Stomach (tissue), 9 donors: ENCODE data around the gene STK32A. TPM values are rescaled to one million over a fixed set of nuclear protein-coding genes. Genes with fewer than 3 reads are reported as not detected.

Source experiments
- DNase-seq, 2 donors: peaks; one replicate each; pipeline versions ENCODE4 v3.0.0 to v3.0.0-alpha.2; 2013 to 2019
- H3K27ac ChIP-seq, 5 donors: fragments of 200-600 bp in 4 of 5; sonication (generic) in 4 of 5; one replicate each; pipeline ENCODE4 v1.5.1; 2013 to 2019; ENCODE audit warnings: mild to moderate bottlenecking in 1 of 5, moderate library complexity in 1 of 5
- H3K27me3 ChIP-seq, 3 donors: fragments of 200-600 bp; sonication (generic); one replicate each; pipeline ENCODE4 v1.5.1; 2017 to 2019; ENCODE audit warnings: mixed run types in 1 of 3
- H3K36me3 ChIP-seq, 4 donors: fragments of 200-600 bp; sonication (generic); 1 replicate in 3 of 4; 2 replicates in 1 of 4; pipeline ENCODE4 v1.5.1; 2016 to 2019
- H3K4me1 ChIP-seq, 4 donors: fragments of 200-600 bp; sonication (generic); one replicate each; pipeline ENCODE4 v1.5.1; 2016 to 2019
- H3K4me3 ChIP-seq, 4 donors: fragments of 200-600 bp; sonication (generic) in 3 of 4; one replicate each; pipeline ENCODE4 v1.5.1; 2016 to 2019; ENCODE audit warnings: mild to moderate bottlenecking in 1 of 4
- H3K9me3 ChIP-seq, 4 donors: fragments of 200-600 bp; sonication (generic); one replicate each; pipeline ENCODE4 v1.5.1; 2016 to 2019
- EP300 ChIP-seq: sonication (generic); formaldehyde crosslinking; IDR thresholded peaks from one replicate; pipeline ENCODE4 v1.6.1; 2017; ENCODE audit warnings: antibody characterized with exemption
- POLR2A ChIP-seq, 4 donors: fragments of 450-650 bp; IDR thresholded peaks; one replicate each; pipeline ENCODE4 v1.6.1; 2016; ENCODE audit warnings: antibody characterized with exemption in 4 of 4, control low read depth in 2 of 4, mild to moderate bottlenecking in 1 of 4, moderate library complexity in 1 of 4
- POLR2AphosphoS5 ChIP-seq, 3 donors: sonication (generic); formaldehyde crosslinking; IDR thresholded peaks; one replicate each; pipeline ENCODE4 v1.6.1; 2016; ENCODE audit warnings: antibody characterized with exemption in 3 of 3
- WGBS, 5 donors: extraction: QIAGEN DNeasy Blood & Tissue Kit in 3 of 5; methylation state at CpG; one replicate each; pipeline versions ENCODE4 v1.1.5 to v1.1.7; 2013 to 2018; 5-methylcytosine and 5-hydroxymethylcytosine counted together
- intact Hi-C: fragments of 100-400 bp; cut with DNase I; formaldehyde crosslinking; loops from one replicate; pipeline ENCODE4 v1.15.1; 2023; ENCODE audit warnings: low total_unique reads
- polyA plus RNA-seq, 3 donors: library from polyadenylated mRNA; stranded (reverse); fragments of 200-250 nt; gene quantifications; one replicate each; pipeline ENCODE4 v1.2.3, GENCODE V29; 2013
- total RNA-seq, 5 donors: library from RNA; depleted of rRNA; stranded (reverse); fragments of >200 nt; gene quantifications; one replicate each; pipeline versions ENCODE4 v1.1.0 to v1.2.3, GENCODE V29; 2014 to 2016
- TF ChIP-seq, protein P1 (sequence below), 7 experiments: fragments of 450-650 bp in 4 of 7; fragments of 200-600 bp in 3 of 7; sonication (generic) in 3 of 7; IDR thresholded peaks; one replicate each; pipeline ENCODE4 v1.5.1; 2016 to 2019; ENCODE audit warnings: antibody characterized with exemption in 7 of 7, control low read depth in 2 of 7, mild to moderate bottlenecking in 1 of 7
- donor health status: healthy with polysubstance abuse.
- donor health status: Bipolar disorder and iron deficiency.
- donor health status: healthy.

Gene STK32A
- total and polyA plus RNA-seq, 8 donors, result 0.48 to 29.7 (median 0.62) TPM

- intact Hi-C loops, result no loop called here
- no peak overlapping the region for H3K27ac ChIP-seq
- peaks cover 0 to 71% (median 49%) of the 10 kb centered on the region in 4 donors for H3K36me3 ChIP-seq
- H3K27me3 ChIP-seq, result no peaks in the 10 kb centered on the region
- H3K4me3 ChIP-seq, result no peak overlapping the region
- no peak for DNase-seq
- H3K9me3 ChIP-seq, result no peaks in the 10 kb centered on the region
- peaks cover 0 to 12% (median 3%) of the 10 kb centered on the region in 4 donors for H3K4me1 ChIP-seq
- no peak for TF ChIP-seq EP300
- TF ChIP-seq, protein P1, sequence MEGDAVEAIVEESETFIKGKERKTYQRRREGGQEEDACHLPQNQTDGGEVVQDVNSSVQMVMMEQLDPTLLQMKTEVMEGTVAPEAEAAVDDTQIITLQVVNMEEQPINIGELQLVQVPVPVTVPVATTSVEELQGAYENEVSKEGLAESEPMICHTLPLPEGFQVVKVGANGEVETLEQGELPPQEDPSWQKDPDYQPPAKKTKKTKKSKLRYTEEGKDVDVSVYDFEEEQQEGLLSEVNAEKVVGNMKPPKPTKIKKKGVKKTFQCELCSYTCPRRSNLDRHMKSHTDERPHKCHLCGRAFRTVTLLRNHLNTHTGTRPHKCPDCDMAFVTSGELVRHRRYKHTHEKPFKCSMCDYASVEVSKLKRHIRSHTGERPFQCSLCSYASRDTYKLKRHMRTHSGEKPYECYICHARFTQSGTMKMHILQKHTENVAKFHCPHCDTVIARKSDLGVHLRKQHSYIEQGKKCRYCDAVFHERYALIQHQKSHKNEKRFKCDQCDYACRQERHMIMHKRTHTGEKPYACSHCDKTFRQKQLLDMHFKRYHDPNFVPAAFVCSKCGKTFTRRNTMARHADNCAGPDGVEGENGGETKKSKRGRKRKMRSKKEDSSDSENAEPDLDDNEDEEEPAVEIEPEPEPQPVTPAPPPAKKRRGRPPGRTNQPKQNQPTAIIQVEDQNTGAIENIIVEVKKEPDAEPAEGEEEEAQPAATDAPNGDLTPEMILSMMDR (IDR thresholded peaks at IDR 0.05), result no peak
- TF ChIP-seq POLR2AphosphoS5 (IDR thresholded peaks at IDR 0.05), result no peak
- TF ChIP-seq POLR2A (IDR thresholded peaks at IDR 0.05), result no peak
- 87 to 94% (median 93%) methylated on average over 9 of the region's 9 CpGs for WGBS, 5 donors
These were observed 164.0 kb downstream of the STK32A start for GRCh38 chr5:147398860-147399259.

DNA sequence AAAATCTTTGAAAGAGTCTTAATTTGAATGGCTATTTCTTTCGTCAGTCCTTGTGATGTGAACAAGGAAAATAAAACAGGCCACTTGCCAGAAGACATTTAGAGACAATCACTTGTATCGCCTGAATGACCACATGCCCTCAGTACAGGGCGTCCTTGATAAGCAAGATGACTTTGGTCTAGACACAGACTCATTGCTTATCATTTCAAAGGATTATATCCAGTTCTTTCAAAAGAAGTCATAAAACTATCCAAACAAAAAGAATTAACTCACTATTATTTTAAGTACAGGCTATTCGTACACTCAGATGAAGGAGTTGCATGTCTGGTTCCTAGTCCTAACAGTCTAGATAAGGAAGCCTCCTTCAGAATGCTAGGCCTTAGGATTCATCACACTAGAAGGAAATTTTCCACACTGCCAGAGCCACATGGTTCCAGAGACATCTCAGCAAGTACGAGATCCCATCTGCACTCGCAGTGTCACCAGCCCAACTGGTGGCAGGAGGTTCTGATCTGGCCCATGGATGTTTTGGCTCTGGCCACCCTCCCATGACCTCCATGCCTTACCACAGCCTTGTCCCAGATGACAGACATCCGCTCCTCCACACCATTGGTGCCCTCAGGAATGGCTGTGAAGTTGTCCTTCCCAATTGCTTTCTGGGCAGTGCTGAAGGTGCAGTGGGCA is 165.4 kb downstream of the STK32A start:
- Histone ChIP-seq H3K9me3 (no peaks in the 10 kb centered on the region), H3K27ac (no peak overlapping the region), H3K4me3 (no peak overlapping the region), H3K36me3 (peaks cover 0 to 61% (median 46%) of the 10 kb centered on the region in 4 donors), H3K27me3 (no peaks in the 10 kb centered on the region), H3K4me1 (peaks cover 5 to 25% (median 16%) of the 10 kb centered on the region in 4 donors)
- 72 to 85% (median 79%) methylated on average over 6 to 7 of the region's 7 CpGs for WGBS, 5 donors
- no peak for DNase-seq
- intact Hi-C loops, result no loop called here
- TF ChIP-seq POLR2AphosphoS5 (IDR thresholded peaks at IDR 0.05), result no peak

DNA sequence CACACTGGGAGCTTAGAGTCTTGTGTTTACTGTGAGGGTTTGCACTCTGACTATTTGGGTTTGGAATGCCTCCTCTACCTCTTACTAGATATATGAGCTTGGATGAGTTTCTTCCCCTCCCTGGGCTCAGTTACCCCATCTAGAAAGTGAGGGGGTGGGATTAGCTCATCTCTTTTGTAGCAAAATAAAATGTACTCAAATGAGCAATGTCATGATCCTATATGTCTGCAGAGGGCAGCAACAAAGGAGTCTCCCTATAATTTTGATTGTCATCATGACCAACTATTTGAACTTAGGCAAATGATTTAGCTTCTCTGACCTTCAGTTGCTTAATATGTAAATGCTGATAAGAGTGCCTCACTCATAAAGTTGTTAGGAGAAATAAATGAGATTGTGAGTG is 166.1 kb downstream of the STK32A start:
- Histone ChIP-seq H3K4me3 (no peak overlapping the region), H3K27me3 (no peaks in the 10 kb centered on the region), H3K9me3 (no peaks in the 10 kb centered on the region), H3K36me3 (peaks cover 0 to 55% (median 42%) of the 10 kb centered on the region in 4 donors), H3K4me1 (peaks cover 5 to 31% (median 16%) of the 10 kb centered on the region in 4 donors), H3K27ac (no peak overlapping the region)
- no peak for DNase-seq
- intact Hi-C loops, result no loop called here
- TF ChIP-seq EP300, result no peak
- TF ChIP-seq, protein P1 (IDR thresholded peaks at IDR 0.05), result no peak
- no peak for TF ChIP-seq POLR2AphosphoS5 (IDR thresholded peaks at IDR 0.05)
- TF ChIP-seq POLR2A (IDR thresholded peaks at IDR 0.05), result no peak

DNA sequence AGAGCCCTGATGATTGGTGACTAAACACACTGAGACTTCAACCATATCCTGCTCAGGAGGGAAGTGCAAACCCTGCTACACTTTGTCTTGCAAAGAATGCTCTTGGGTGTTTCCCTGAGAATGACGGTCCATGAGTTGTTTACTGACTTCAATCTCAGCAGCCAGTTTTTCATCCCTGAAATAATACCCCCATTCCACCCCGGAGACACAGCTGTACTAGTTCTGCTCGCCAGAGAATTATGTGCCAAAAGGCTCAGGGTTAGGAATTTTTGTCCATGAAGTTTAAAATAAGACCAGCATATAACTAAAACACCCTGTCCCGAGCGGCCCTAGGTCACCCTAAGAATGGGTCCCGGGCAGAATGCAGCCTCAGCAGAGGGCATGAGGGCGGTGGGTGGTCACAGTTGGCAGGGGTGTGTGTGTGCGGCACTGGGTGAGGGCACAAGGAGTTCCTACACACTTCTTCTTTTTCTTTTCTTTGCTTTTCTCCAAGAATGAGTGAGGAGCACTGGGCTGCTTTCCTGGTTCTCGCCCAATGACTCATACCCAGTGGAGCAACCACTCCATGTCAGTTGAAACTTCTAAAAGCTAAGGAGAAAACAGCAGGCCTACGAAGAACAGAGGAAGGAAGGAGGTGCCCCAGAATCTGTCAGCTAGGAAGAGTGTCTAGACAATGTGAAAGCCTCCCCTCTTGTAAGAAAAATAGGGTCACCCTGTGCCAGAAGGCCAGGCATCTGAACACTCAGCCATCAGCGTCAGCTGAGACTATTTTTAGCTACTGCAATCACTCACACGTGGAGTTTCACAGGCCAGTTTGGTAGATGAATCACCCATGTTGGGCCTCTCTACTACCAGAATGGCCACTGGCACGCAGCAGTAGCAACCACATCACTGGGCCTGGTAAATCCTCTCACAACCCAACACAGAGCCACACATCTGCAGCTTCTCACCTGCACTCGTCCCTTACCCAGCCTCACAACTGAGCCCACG is 169.1 kb downstream of the STK32A start:
- peak; percentile 37 to 80 (median 43) for TF ChIP-seq POLR2AphosphoS5 (IDR thresholded peaks at IDR 0.05)
- TF ChIP-seq POLR2A (IDR thresholded peaks at IDR 0.05), result no peak
- TF ChIP-seq EP300, result peak; percentile 58
- Histone ChIP-seq H3K27ac (peak overlapping the region; percentile 73 to 90 (median 76)), H3K9me3 (no peaks in the 10 kb centered on the region), H3K27me3 (no peaks in the 10 kb centered on the region), H3K36me3 (peaks cover 0 to 34% (median 19%) of the 10 kb centered on the region in 4 donors), H3K4me1 (peaks cover 5 to 48% (median 16%) of the 10 kb centered on the region in 4 donors), H3K4me3 (no peak overlapping the region)
- 49 to 66% (median 60%) methylated on average over 14 to 15 of the region's 15 CpGs for WGBS, 5 donors
- intact Hi-C loops, result no loop called here
- DNase-seq, result peak in 1 of 2 donors; percentile 51

DNA sequence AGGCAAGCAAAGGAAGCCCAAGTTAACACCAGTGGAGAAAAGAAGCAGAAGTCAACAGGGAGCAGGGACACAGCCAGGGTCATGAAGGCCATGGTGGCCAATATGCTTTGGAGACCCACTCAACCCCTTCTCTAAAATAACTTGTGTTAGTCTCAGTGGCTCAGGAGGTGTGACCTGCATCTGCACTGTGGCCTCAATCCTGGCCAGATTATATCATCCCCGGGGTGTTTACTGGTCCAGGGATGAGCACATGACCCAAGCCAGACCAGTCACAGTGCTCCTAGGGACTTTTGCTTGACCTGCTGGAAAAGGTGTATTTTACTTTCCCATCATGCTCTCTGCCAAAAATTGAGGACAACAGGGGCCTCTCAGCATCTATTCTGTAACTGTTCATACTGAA is 169.9 kb downstream of the STK32A start:
- TF ChIP-seq EP300, result no peak
- no peak for TF ChIP-seq POLR2AphosphoS5 (IDR thresholded peaks at IDR 0.05)
- TF ChIP-seq, protein P1 (IDR thresholded peaks at IDR 0.05), result no peak
- TF ChIP-seq POLR2A (IDR thresholded peaks at IDR 0.05), result no peak
- DNase-seq, result no peak
- Histone ChIP-seq H3K36me3 (peaks cover 0 to 27% (median 15%) of the 10 kb centered on the region in 4 donors), H3K4me1 (peaks cover 5 to 48% (median 17%) of the 10 kb centered on the region in 4 donors), H3K27ac (peak overlapping the region; percentile 2 to 90 (median 76)), H3K9me3 (no peaks in the 10 kb centered on the region), H3K27me3 (no peaks in the 10 kb centered on the region), H3K4me3 (no peak overlapping the region)
- intact Hi-C loops, result no loop called here
- WGBS, 5 donors, result 81 to 96% (median 90%) methylated on average over 1 of the region's 1 CpG
